HepG2 (cell line): ENCODE data around the gene RRAD. TPM values are rescaled to one million over a fixed set of nuclear protein-coding genes. Genes with fewer than 3 reads are reported as not detected.

Source experiments
- FLYWCH1 ChIP-seq: sonication (generic); formaldehyde crosslinking; IDR thresholded peaks from 2 replicates; pipeline ENCODE4 v1.8.1; 2023; ENCODE audit warnings: mild to moderate bottlenecking, missing genetic modification reagents
- HOXA5 ChIP-seq: sonication (generic); formaldehyde crosslinking; IDR thresholded peaks from 2 replicates; pipeline ENCODE4 v1.4.0; 2020; ENCODE audit warnings: missing genetic modification reagents
- JUN ChIP-seq: sonication (generic); formaldehyde crosslinking; IDR thresholded peaks from 2 replicates; pipeline ENCODE4 v1.4.0; 2020; ENCODE audit warnings: mild to moderate bottlenecking, missing genetic modification reagents
- KDM4B ChIP-seq: sonication (generic); formaldehyde crosslinking; IDR thresholded peaks from 2 replicates; pipeline ENCODE4 v1.4.0; 2020; ENCODE audit warnings: missing genetic modification reagents
- KLF16 ChIP-seq, 2 experiments: sonication (generic) in 1 of 2; formaldehyde crosslinking in 1 of 2; IDR thresholded peaks; 2 replicates each; pipeline versions ENCODE4 v1.6.1 to v1.8.0; 2016 to 2023; ENCODE audit warnings: missing genetic modification reagents in 2 of 2, missing compliant biosample characterization in 1 of 2
- MAZ ChIP-seq, 2 experiments: sonication (generic) in 1 of 2; formaldehyde crosslinking in 1 of 2; IDR thresholded peaks; 2 replicates each; pipeline versions ENCODE4 v1.5.0 to v1.6.1; 2012 to 2020; ENCODE audit warnings: low read depth in 2 of 2, mild to moderate bottlenecking in 2 of 2, borderline replicate concordance in 1 of 2, improper control_type of control experiment in 1 of 2, low read length in 1 of 2, missing genetic modification reagents in 1 of 2, moderate library complexity in 1 of 2
- MED13 ChIP-seq: sonication (generic); formaldehyde crosslinking; IDR thresholded peaks from 2 replicates; pipeline ENCODE4 v1.5.0; 2020; ENCODE audit warnings: missing genetic modification reagents
- NFRKB ChIP-seq: fragments of 450-650 bp; IDR thresholded peaks from 2 replicates; pipeline ENCODE4 v1.6.1; 2017
- RFX5 ChIP-seq: IDR thresholded peaks from 2 replicates; pipeline ENCODE4 v1.6.1; 2011; ENCODE audit warnings: low read depth, low read length, improper control_type of control experiment
- RFXANK ChIP-seq: IDR thresholded peaks from 2 replicates; pipeline ENCODE4 v1.6.1; 2016
- SAP130 ChIP-seq: IDR thresholded peaks from 2 replicates; pipeline ENCODE4 v1.6.1; 2016; ENCODE audit warnings: low read depth
- SMARCE1 ChIP-seq: fragments of 450-650 bp; IDR thresholded peaks from 2 replicates; pipeline ENCODE4 v1.6.1; 2017; ENCODE audit warnings: borderline replicate concordance
- SSRP1 ChIP-seq: IDR thresholded peaks from 2 replicates; pipeline ENCODE4 v1.6.1; 2016; ENCODE audit warnings: control low read depth
- STAG1 ChIP-seq: sonication (generic); formaldehyde crosslinking; IDR thresholded peaks from 2 replicates; pipeline ENCODE4 v1.4.0; 2020; ENCODE audit warnings: missing genetic modification reagents
- STAT5B ChIP-seq: sonication (generic); formaldehyde crosslinking; IDR thresholded peaks from 2 replicates; pipeline ENCODE4 v1.4.0; 2020; ENCODE audit warnings: missing genetic modification reagents
- TEAD3 ChIP-seq: optimal IDR thresholded peaks from 2 replicates; pipeline ENCODE3; 2016; ENCODE audit warnings: borderline replicate concordance
- ZNF12 ChIP-seq: sonication (generic); formaldehyde crosslinking; IDR thresholded peaks from 2 replicates; pipeline ENCODE4 v1.5.0; 2020; ENCODE audit warnings: missing genetic modification reagents
- ZNF547 ChIP-seq: sonication (generic); formaldehyde crosslinking; IDR thresholded peaks from 2 replicates; pipeline ENCODE4 v1.5.1; 2020; ENCODE audit warnings: mild to moderate bottlenecking, missing genetic modification reagents
- ZNF567 ChIP-seq: sonication (generic); formaldehyde crosslinking; IDR thresholded peaks from 2 replicates; pipeline ENCODE4 v1.8.1; 2023; ENCODE audit warnings: mild to moderate bottlenecking, missing genetic modification reagents, borderline replicate concordance
- ZNF7 ChIP-seq: IDR thresholded peaks from 2 replicates; pipeline ENCODE4 v1.6.1; 2016; ENCODE audit warnings: missing biosample characterization, missing genetic modification reagents
- polyA plus RNA-seq, 8 experiments: library from polyadenylated mRNA; depleted of rRNA in 3 of 8; stranded (reverse) in 7 of 8; unstranded in 1 of 8; fragments of >200 nt; fragmentation: Illumina TruSeq in 4 of 8; extraction: Trizol in 4 of 8; gene quantifications; 2 replicates each; pipeline versions ENCODE4 v1.2.1 to v1.2.3, GENCODE V29; 2011 to 2016; ENCODE audit warnings: low read depth in 4 of 8, missing spikeins in 1 of 8, mixed read lengths in 1 of 8; ENCODE audit not compliant: insufficient read depth in 1 of 8
- total RNA-seq, 5 experiments: library from RNA; depleted of rRNA; stranded (reverse); fragments of >200 nt; fragmentation: Illumina TruSeq; extraction: Trizol; gene quantifications; 2 replicates each; pipeline ENCODE4 v1.2.3, GENCODE V29; 2016; ENCODE audit warnings: low read depth in 1 of 5
- TF ChIP-seq, protein P1 (sequence below): IDR thresholded peaks from 2 replicates; pipeline ENCODE4 v1.6.1; 2016; ENCODE audit warnings: low read depth
- TF ChIP-seq, protein P2 (sequence below): sonication (generic); formaldehyde crosslinking; conservative IDR thresholded peaks from 2 replicates; pipeline ENCODE4 v1.5.0; 2020; ENCODE audit warnings: missing genetic modification reagents
- TF ChIP-seq, protein P3 (sequence below): IDR thresholded peaks from 2 replicates; pipeline ENCODE4 v1.6.1; 2016
- TF ChIP-seq, protein P4 (sequence below): sonication (generic); formaldehyde crosslinking; IDR thresholded peaks from 2 replicates; pipeline ENCODE4 v1.5.0; 2020; ENCODE audit warnings: mild to moderate bottlenecking, missing genetic modification reagents
- TF ChIP-seq, protein P5 (sequence below): sonication (generic); IDR thresholded peaks from 2 replicates; pipeline ENCODE4 v1.6.1; 2016; ENCODE audit warnings: low read depth, borderline replicate concordance

RRAD gene
- total and polyA plus RNA-seq, 2 of the 13 experiments (the other 11 are each of a cell fraction or from before 2014, with no cell fraction given), result 0.80 to 1.1 TPM

DNA sequence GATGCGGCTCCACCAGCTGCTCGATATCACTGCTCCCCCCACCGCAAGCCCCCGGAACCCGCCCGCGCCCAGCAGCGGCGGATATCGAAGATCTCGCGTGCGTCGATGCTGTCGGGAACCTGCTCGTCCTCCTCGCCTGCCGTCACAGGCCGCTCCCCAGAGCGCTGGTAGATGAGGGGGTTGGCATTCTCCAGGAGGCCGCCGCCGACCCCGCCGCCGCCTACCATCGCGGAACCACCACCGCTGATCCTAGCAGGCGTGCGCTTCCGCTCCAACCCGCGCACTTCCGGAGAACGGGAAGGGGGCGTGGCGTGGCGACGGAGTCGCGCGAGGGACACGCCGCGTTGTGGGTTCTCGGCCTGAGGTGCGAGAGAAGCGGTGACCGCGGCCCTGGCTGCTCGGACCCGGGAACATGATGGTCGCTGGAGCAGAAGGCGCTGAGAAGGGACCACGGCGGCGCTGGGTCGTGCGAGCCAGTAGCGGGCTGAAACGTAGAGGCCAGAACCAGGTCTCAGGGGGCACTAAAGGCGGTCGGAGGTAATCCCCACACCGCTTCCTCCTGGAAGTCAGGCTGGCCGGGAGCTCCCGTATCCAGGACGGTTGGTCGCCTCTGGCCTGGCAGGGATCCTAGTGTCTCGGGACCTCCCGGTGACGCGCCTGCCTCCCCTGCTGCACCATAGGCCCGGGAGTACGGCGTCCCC is 9.0 kb upstream of the RRAD start, which contains the start of gene CIAO2B (continued):
- TF ChIP-seq, protein P1, sequence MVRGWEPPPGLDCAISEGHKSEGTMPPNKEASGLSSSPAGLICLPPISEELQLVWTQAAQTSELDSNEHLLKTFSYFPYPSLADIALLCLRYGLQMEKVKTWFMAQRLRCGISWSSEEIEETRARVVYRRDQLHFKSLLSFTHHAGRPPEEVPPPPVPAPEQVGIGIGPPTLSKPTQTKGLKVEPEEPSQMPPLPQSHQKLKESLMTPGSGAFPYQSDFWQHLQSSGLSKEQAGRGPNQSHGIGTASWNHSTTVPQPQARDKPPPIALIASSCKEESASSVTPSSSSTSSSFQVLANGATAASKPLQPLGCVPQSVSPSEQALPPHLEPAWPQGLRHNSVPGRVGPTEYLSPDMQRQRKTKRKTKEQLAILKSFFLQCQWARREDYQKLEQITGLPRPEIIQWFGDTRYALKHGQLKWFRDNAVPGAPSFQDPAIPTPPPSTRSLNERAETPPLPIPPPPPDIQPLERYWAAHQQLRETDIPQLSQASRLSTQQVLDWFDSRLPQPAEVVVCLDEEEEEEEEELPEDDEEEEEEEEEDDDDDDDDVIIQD (CRISPR knock-in tag), result no peak
- peak; percentile 92; the same call in 1 of the 2 replicates for TF ChIP-seq ZNF547 (CRISPR knock-in tag)
- TF ChIP-seq SSRP1 (CRISPR knock-in tag), result 0 out of 2 replicates have a peak, but pooled peaks have one; percentile 50
- TF ChIP-seq, protein P2, sequence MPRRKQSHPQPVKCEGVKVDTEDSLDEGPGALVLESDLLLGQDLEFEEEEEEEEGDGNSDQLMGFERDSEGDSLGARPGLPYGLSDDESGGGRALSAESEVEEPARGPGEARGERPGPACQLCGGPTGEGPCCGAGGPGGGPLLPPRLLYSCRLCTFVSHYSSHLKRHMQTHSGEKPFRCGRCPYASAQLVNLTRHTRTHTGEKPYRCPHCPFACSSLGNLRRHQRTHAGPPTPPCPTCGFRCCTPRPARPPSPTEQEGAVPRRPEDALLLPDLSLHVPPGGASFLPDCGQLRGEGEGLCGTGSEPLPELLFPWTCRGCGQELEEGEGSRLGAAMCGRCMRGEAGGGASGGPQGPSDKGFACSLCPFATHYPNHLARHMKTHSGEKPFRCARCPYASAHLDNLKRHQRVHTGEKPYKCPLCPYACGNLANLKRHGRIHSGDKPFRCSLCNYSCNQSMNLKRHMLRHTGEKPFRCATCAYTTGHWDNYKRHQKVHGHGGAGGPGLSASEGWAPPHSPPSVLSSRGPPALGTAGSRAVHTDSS, result no peak
- peak in 1 of 2 experiments; percentile 96; a peak in 2 of 4 replicates for TF ChIP-seq KLF16 (CRISPR knock-in tag; IDR thresholded peaks at IDR 0.05)
- TF ChIP-seq RFXANK (CRISPR knock-in tag), result no peak
- TF ChIP-seq SMARCE1, result no peak
- peak; percentile 41; the same call in 1 of the 2 replicates for TF ChIP-seq JUN (CRISPR knock-in tag)
- TF ChIP-seq KDM4B (CRISPR knock-in tag), result peak; percentile 93; the same call in 1 of the 2 replicates
- TF ChIP-seq MAZ (IDR thresholded peaks at IDR 0.05; ENCODE audit: borderline replicate concordance, low read depth, low read length), result no peak
- TF ChIP-seq MAZ (CRISPR knock-in tag; IDR thresholded peaks at IDR 0.05; ENCODE audit: low read depth), result peak; percentile 65
- TF ChIP-seq RFX5, result no peak
- TF ChIP-seq TEAD3 (CRISPR knock-in tag), result peak; percentile 72
- no peak for TF ChIP-seq FLYWCH1
- TF ChIP-seq ZNF12 (CRISPR knock-in tag), result peak; percentile 67; the same call in 1 of the 2 replicates
- 0 out of 2 replicates have a peak, but pooled peaks have one; percentile 16 for TF ChIP-seq ZNF7 (CRISPR knock-in tag)
- no peak for TF ChIP-seq STAT5B (CRISPR knock-in tag)
- TF ChIP-seq, protein P3, sequence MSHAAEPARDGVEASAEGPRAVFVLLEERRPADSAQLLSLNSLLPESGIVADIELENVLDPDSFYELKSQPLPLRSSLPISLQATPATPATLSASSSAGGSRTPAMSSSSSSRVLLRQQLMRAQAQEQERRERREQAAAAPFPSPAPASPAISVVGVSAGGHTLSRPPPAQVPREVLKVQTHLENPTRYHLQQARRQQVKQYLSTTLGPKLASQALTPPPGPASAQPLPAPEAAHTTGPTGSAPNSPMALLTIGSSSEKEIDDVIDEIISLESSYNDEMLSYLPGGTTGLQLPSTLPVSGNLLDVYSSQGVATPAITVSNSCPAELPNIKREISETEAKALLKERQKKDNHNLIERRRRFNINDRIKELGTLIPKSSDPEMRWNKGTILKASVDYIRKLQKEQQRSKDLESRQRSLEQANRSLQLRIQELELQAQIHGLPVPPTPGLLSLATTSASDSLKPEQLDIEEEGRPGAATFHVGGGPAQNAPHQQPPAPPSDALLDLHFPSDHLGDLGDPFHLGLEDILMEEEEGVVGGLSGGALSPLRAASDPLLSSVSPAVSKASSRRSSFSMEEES (CRISPR knock-in tag), result peak; percentile 65
- peak; percentile 75; the same call in 1 of the 2 replicates for TF ChIP-seq MED13 (CRISPR knock-in tag)
- TF ChIP-seq, protein P4, sequence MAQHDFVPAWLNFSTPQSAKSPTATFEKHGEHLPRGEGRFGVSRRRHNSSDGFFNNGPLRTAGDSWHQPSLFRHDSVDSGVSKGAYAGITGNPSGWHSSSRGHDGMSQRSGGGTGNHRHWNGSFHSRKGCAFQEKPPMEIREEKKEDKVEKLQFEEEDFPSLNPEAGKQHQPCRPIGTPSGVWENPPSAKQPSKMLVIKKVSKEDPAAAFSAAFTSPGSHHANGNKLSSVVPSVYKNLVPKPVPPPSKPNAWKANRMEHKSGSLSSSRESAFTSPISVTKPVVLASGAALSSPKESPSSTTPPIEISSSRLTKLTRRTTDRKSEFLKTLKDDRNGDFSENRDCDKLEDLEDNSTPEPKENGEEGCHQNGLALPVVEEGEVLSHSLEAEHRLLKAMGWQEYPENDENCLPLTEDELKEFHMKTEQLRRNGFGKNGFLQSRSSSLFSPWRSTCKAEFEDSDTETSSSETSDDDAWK (CRISPR knock-in tag), result no peak
- TF ChIP-seq, protein P5, sequence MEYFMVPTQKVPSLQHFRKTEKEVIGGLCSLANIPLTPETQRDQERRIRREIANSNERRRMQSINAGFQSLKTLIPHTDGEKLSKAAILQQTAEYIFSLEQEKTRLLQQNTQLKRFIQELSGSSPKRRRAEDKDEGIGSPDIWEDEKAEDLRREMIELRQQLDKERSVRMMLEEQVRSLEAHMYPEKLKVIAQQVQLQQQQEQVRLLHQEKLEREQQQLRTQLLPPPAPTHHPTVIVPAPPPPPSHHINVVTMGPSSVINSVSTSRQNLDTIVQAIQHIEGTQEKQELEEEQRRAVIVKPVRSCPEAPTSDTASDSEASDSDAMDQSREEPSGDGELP, result peak; percentile 29; the same call in 1 of the 2 replicates
- 0 out of 2 replicates have a peak, but pooled peaks have one; percentile 70 for TF ChIP-seq ZNF567 (CRISPR knock-in tag)
- peak; percentile 21; the same call in 1 of the 2 replicates for TF ChIP-seq STAG1 (CRISPR knock-in tag)
- peak; percentile 97 for TF ChIP-seq HOXA5
- no peak for TF ChIP-seq NFRKB
- peak; percentile 100 for TF ChIP-seq SAP130 (CRISPR knock-in tag)
